Measurements from ENCODE around the gene SCYGR3. TPM values are rescaled to one million over a fixed set of nuclear protein-coding genes. Genes with fewer than 3 reads are reported as not detected.

The SCYGR3 gene
- total RNA-seq, 3 donors from 2014 or later, result not detected

Other genes with a start within 250 kb of the SCYGR3 start
- gene TM4SF20, start 235.5 kb downstream of the SCYGR3 start, total RNA-seq, result under 1 TPM in 1 of 3 donors, not detected in 2; 0.30 TPM
- not detected for gene SCYGR1, start 226.9 kb downstream of the SCYGR3 start, total RNA-seq
- gene AGFG1, start 142.7 kb downstream of the SCYGR3 start, total RNA-seq, result 100 to 1,000 TPM; 200 to 228 (median 213) TPM
- not detected for gene SCYGR2, start 15.9 kb downstream of the SCYGR3 start, total RNA-seq
- not detected for gene SCYGR4, start 2.7 kb upstream of the SCYGR3 start, total RNA-seq
- gene SCYGR5, start 52.0 kb upstream of the SCYGR3 start, total RNA-seq, result not detected
- not detected for gene SLC19A3, start 103.2 kb upstream of the SCYGR3 start, total RNA-seq
- gene SCYGR6, start 109.9 kb upstream of the SCYGR3 start, total RNA-seq, result not detected
- gene SCYGR7, start 113.5 kb upstream of the SCYGR3 start, total RNA-seq, result not detected
- not detected for gene SCYGR8, start 131.1 kb upstream of the SCYGR3 start, total RNA-seq
- 100 to 1,000 TPM in 2 of 3 donors, 10 to 100 TPM in 1; 23.1 to 141 (median 105) TPM for gene CCL20, start 199.0 kb upstream of the SCYGR3 start, total RNA-seq